HEK293 (cell line): ENCODE results near the gene DBH.

Experiments
- CTCF ChIA-PET: fragments of 350-600 bp; formaldehyde crosslinking; extraction: SDS; loops from one replicate; lab custom pipeline; 2021; ENCODE audit warnings: antibody characterized with exemption; lab: Yijun Ruan, JAX
- POLR2A ChIA-PET: fragments of 300-600 bp; formaldehyde crosslinking; extraction: SDS; loops from one replicate; lab custom pipeline; 2020; ENCODE audit warnings: antibody characterized with exemption, inconsistent platforms; lab: Yijun Ruan, JAX
- H3K27ac ChIP-seq: fragments of 200-500 bp; sonication (Bioruptor generic); 2 replicates; pipeline ENCODE4 v1.5.1; 2014; ENCODE audit warnings: low read depth, low read length, control low read depth, inconsistent platforms; ENCODE audit errors: extremely low read depth
- H3K36me3 ChIP-seq, 2 experiments: fragments of 200-500 bp in 1 of 2; sonication (Bioruptor generic) in 1 of 2; 1 replicate in 1 of 2; 2 replicates in 1 of 2; pipeline ENCODE4 v1.5.1; 2014 to 2017; ENCODE audit warnings: inconsistent platforms in 2 of 2, low read length in 2 of 2; ENCODE audit not compliant: control insufficient read depth in 2 of 2, insufficient read depth in 1 of 2
- H3K4me1 ChIP-seq: fragments of 200-500 bp; sonication (Bioruptor generic); 2 replicates; pipeline ENCODE4 v1.5.1; 2014; ENCODE audit warnings: mild to moderate bottlenecking, low read length, inconsistent platforms; ENCODE audit not compliant: control insufficient read depth, insufficient read depth
- H3K4me3 ChIP-seq: 2 replicates; pipeline ENCODE4 v1.5.1; 2011; ENCODE audit warnings: low read depth, mild to moderate bottlenecking, control low read depth, low read length, moderate library complexity
- H3K9me3 ChIP-seq: fragments of 200-500 bp; sonication (Bioruptor generic); 2 replicates; pipeline ENCODE4 v1.5.1; 2014; ENCODE audit warnings: low read depth, low read length, inconsistent platforms; ENCODE audit not compliant: control insufficient read depth, insufficient read depth
- BCL11B ChIP-seq: fragments of 450-650 bp; formaldehyde crosslinking; IDR thresholded peaks from 2 replicates; pipeline ENCODE4 v1.5.1; 2016; ENCODE audit warnings: low read depth, missing biosample characterization, missing genetic modification characterization
- INSM2 ChIP-seq: fragments of 450-650 bp; formaldehyde crosslinking; IDR thresholded peaks from 2 replicates; pipeline ENCODE4 v1.5.1; 2016; ENCODE audit warnings: missing biosample characterization, missing genetic modification characterization
- KLF8 ChIP-seq: fragments of 450-650 bp; formaldehyde crosslinking; IDR thresholded peaks from 2 replicates; pipeline ENCODE4 v1.5.1; 2016; ENCODE audit warnings: missing biosample characterization, missing genetic modification characterization
- SCRT1 ChIP-seq: fragments of 450-650 bp; formaldehyde crosslinking; IDR thresholded peaks from 2 replicates; pipeline ENCODE4 v1.5.1; 2016; ENCODE audit warnings: missing biosample characterization, missing genetic modification characterization, borderline replicate concordance
- SCRT2 ChIP-seq: fragments of 450-650 bp; formaldehyde crosslinking; IDR thresholded peaks from 2 replicates; pipeline ENCODE4 v1.5.1; 2016; ENCODE audit warnings: missing biosample characterization, missing genetic modification characterization
- SP3 ChIP-seq: fragments of 450-650 bp; formaldehyde crosslinking; IDR thresholded peaks from 2 replicates; pipeline ENCODE4 v1.5.1; 2016; ENCODE audit warnings: missing biosample characterization, missing genetic modification characterization
- ZBTB20 ChIP-seq: fragments of 450-650 bp; formaldehyde crosslinking; IDR thresholded peaks from 2 replicates; pipeline ENCODE4 v1.5.1; 2016; ENCODE audit warnings: missing biosample characterization, missing genetic modification characterization
- ZBTB21 ChIP-seq: fragments of 450-650 bp; formaldehyde crosslinking; IDR thresholded peaks from 2 replicates; pipeline ENCODE4 v1.5.1; 2017; ENCODE audit warnings: missing biosample characterization, missing genetic modification characterization
- ZFHX2 ChIP-seq: fragments of 450-650 bp; formaldehyde crosslinking; conservative IDR thresholded peaks from 2 replicates; pipeline ENCODE4 v1.5.1; 2016; ENCODE audit warnings: missing biosample characterization, missing genetic modification characterization
- ZNF175 ChIP-seq: fragments of 450-650 bp; formaldehyde crosslinking; IDR thresholded peaks from 2 replicates; pipeline ENCODE4 v1.5.1; 2016; ENCODE audit warnings: missing biosample characterization, missing genetic modification characterization
- ZNF18 ChIP-seq: fragments of 450-650 bp; formaldehyde crosslinking; IDR thresholded peaks from 2 replicates; pipeline ENCODE4 v1.5.1; 2016; ENCODE audit warnings: missing biosample characterization, missing genetic modification characterization
- ZNF202 ChIP-seq: fragments of 450-650 bp; formaldehyde crosslinking; IDR thresholded peaks from 2 replicates; pipeline ENCODE4 v1.5.1; 2016; ENCODE audit warnings: missing biosample characterization, missing genetic modification characterization, borderline replicate concordance
- ZNF23 ChIP-seq: fragments of 450-650 bp; formaldehyde crosslinking; IDR thresholded peaks from 2 replicates; pipeline ENCODE4 v1.5.1; 2016; ENCODE audit warnings: missing biosample characterization, missing genetic modification characterization, borderline replicate concordance
- ZNF239 ChIP-seq: fragments of 450-650 bp; formaldehyde crosslinking; IDR thresholded peaks from 2 replicates; pipeline ENCODE4 v1.5.1; 2016; ENCODE audit warnings: missing biosample characterization, missing genetic modification characterization
- ZNF324 ChIP-seq: fragments of 450-650 bp; formaldehyde crosslinking; IDR thresholded peaks from 2 replicates; pipeline ENCODE4 v1.5.1; 2016; ENCODE audit warnings: missing biosample characterization, missing genetic modification characterization
- ZNF394 ChIP-seq: fragments of 450-650 bp; formaldehyde crosslinking; IDR thresholded peaks from 2 replicates; pipeline ENCODE4 v1.5.1; 2016; ENCODE audit warnings: missing biosample characterization, missing genetic modification characterization, mild to moderate bottlenecking, moderate library complexity, borderline replicate concordance
- ZNF501 ChIP-seq: fragments of 450-650 bp; formaldehyde crosslinking; IDR thresholded peaks from 2 replicates; pipeline ENCODE4 v1.5.1; 2016; ENCODE audit warnings: missing biosample characterization, missing genetic modification characterization
- ZNF561 ChIP-seq: fragments of 450-650 bp; IDR thresholded peaks from 2 replicates; pipeline ENCODE4 v1.5.1; 2018; ENCODE audit warnings: missing biosample characterization, missing genetic modification characterization, borderline replicate concordance
- ZNF580 ChIP-seq: fragments of 450-650 bp; formaldehyde crosslinking; IDR thresholded peaks from 2 replicates; pipeline ENCODE4 v1.5.1; 2016; ENCODE audit warnings: missing biosample characterization, missing genetic modification characterization
- ZNF626 ChIP-seq: fragments of 450-650 bp; sonication (Bioruptor Pico); formaldehyde crosslinking; IDR thresholded peaks from 2 replicates; pipeline ENCODE4 v1.5.1; 2018; ENCODE audit warnings: missing biosample characterization, missing genetic modification characterization, inconsistent platforms
- ZNF645 ChIP-seq: fragments of 450-650 bp; formaldehyde crosslinking; IDR thresholded peaks from 2 replicates; pipeline ENCODE4; 2016; ENCODE audit warnings: missing biosample characterization, missing genetic modification characterization
- ZNF658 ChIP-seq: fragments of 450-650 bp; formaldehyde crosslinking; IDR thresholded peaks from 2 replicates; pipeline ENCODE4; 2016; ENCODE audit warnings: missing biosample characterization, missing genetic modification characterization
- ZNF660 ChIP-seq: fragments of 450-650 bp; IDR thresholded peaks from 2 replicates; pipeline ENCODE4 v1.5.1; 2018; ENCODE audit warnings: missing biosample characterization, mild to moderate bottlenecking, missing genetic modification characterization
- ZNF670 ChIP-seq: fragments of 450-650 bp; formaldehyde crosslinking; IDR thresholded peaks from 2 replicates; pipeline ENCODE4 v1.5.1; 2016; ENCODE audit warnings: missing biosample characterization, missing genetic modification characterization, low read depth
- ZSCAN16 ChIP-seq: fragments of 450-650 bp; formaldehyde crosslinking; IDR thresholded peaks from 2 replicates; pipeline ENCODE4 v1.5.1; 2016; ENCODE audit warnings: missing biosample characterization, missing genetic modification characterization
- ZSCAN23 ChIP-seq: fragments of 450-650 bp; formaldehyde crosslinking; IDR thresholded peaks from 2 replicates; pipeline ENCODE4 v1.5.1; 2016; ENCODE audit warnings: missing biosample characterization, missing genetic modification characterization
- TF ChIP-seq, protein P1 (sequence below): fragments of 450-650 bp; formaldehyde crosslinking; IDR thresholded peaks from 2 replicates; pipeline ENCODE4 v1.5.1; 2016; ENCODE audit warnings: missing biosample characterization, missing genetic modification characterization, borderline replicate concordance

Gene DBH

DNA sequence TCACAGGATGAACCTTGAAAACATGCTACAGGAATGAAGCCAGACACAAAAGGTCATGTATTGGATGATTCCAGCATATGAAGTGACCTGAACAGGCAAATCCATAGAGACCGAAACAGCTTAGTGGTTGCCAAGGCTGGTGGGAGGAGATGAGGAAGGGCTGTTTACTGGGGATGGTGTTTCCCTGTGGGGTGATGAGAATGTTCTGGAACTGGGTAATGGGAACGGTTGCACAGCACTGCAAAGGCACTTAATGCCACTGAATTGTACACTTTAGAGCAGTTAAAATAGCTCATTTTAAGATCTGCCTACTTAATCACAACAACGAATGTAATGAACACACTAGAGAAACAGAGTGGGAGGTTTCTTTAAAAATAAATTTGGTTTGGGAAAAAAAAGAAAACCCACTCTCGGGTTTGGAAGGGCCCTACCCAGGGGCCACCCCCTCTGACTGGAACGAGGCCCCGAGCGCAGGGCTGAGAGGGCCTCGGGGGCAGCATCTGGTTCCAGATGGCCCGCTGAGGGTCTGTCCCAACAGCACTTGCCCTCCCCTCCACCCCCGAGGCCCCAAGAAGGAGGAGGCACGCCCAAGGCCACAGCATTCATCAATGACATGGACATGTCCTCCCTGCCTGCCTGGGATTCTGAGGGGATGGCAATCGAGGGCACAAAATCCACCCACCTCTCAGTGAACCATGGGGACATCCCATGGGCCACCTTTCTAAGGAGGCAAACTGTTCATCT is 70.3 kb downstream of the DBH start:
- POLR2A ChIA-PET = no interaction called here

DNA sequence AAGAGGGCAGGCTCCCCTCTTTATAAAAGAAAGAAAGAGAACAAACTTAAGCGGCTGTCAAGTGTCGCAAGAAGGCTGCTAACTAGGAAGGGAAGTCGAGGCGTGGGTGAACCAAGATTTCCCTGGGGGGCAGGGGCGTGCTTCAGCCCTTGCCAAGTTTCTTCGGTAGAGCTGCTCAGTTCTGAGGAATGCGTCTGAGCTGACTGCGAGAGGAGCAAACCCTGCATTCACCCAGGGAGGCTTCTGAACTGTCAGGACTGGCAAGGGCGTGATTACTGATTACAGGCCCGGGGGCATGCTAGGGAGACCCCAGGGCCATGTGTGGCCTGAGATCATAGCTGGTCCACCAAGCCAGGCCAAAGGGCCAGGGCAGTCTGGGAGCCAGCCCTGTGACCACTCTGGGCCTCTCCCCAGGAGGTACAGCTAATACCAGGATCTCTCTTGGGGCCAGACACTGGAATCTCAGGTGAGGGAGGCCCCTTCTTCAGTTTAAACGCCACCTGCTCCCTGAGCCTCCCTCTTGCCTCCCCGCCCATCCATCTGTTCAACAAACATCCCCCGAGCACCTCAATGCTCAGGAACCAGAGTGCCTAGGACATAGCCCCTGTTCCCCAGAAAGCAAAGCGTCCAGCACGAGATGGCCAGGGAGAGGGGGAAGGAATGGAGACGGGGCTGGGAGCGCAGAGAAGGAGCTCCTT is 71.1 kb downstream of the DBH start:
- CTCF ChIA-PET = interaction anchor here (0.9 kb wide), 1 partner anchor 35 kb away, joined by 3 read pairs; no protein-coding TSS in a partner anchor
- Histone ChIP-seq H3K27ac (no peak overlapping the region), H3K36me3 (no peaks in the 10 kb centered on the region), H3K9me3 (no peaks in the 10 kb centered on the region), H3K4me3 (no peak overlapping the region), H3K4me1 (no peaks in the 10 kb centered on the region)
- POLR2A ChIA-PET = interaction anchor here (1.0 kb wide), 1 partner anchor 48 kb away, joined by 3 read pairs; no protein-coding TSS in a partner anchor
- TF ChIP-seq ZNF239 (tag by site-specific recombination) (no peak), ZFHX2 (no peak), ZNF645 (tag by site-specific recombination) (no peak), ZBTB20 (no peak), ZNF580 (tag by site-specific recombination) (no peak), ZNF670 (tag by site-specific recombination) (no peak), ZSCAN23 (no peak), KLF8 (tag by site-specific recombination) (no peak), INSM2 (tag by site-specific recombination) (no peak), SP3 (no peak), BCL11B (tag by site-specific recombination) (no peak), ZNF561 (no peak), ZSCAN16 (no peak), ZNF501 (tag by site-specific recombination) (no peak), ZBTB21 (tag by site-specific recombination) (no peak), ZNF660 (no peak), ZNF324 (tag by site-specific recombination) (no peak)

More for the DNA sequence above, 70.3 kb downstream of the DBH start:
- Histone ChIP-seq H3K36me3 (no peaks in the 10 kb centered on the region), H3K9me3 (no peaks in the 10 kb centered on the region), H3K27ac (no peak overlapping the region), H3K4me1 (no peaks in the 10 kb centered on the region), H3K4me3 (no peak overlapping the region)
- TF ChIP-seq ZNF175 (tag by site-specific recombination) = no peak
- no peak for TF ChIP-seq SCRT1 (tag by site-specific recombination)
- no peak for TF ChIP-seq ZNF658
- TF ChIP-seq, protein P1, sequence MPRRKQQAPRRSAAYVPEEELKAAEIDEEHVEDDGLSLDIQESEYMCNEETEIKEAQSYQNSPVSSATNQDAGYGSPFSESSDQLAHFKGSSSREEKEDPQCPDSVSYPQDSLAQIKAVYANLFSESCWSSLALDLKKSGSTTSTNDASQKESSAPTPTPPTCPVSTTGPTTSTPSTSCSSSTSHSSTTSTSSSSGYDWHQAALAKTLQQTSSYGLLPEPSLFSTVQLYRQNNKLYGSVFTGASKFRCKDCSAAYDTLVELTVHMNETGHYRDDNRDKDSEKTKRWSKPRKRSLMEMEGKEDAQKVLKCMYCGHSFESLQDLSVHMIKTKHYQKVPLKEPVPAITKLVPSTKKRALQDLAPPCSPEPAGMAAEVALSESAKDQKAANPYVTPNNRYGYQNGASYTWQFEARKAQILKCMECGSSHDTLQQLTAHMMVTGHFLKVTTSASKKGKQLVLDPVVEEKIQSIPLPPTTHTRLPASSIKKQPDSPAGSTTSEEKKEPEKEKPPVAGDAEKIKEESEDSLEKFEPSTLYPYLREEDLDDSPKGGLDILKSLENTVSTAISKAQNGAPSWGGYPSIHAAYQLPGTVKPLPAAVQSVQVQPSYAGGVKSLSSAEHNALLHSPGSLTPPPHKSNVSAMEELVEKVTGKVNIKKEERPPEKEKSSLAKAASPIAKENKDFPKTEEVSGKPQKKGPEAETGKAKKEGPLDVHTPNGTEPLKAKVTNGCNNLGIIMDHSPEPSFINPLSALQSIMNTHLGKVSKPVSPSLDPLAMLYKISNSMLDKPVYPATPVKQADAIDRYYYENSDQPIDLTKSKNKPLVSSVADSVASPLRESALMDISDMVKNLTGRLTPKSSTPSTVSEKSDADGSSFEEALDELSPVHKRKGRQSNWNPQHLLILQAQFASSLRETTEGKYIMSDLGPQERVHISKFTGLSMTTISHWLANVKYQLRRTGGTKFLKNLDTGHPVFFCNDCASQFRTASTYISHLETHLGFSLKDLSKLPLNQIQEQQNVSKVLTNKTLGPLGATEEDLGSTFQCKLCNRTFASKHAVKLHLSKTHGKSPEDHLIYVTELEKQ = no peak
- no peak for TF ChIP-seq SCRT2 (tag by site-specific recombination)
- TF ChIP-seq ZNF23 = no peak
- TF ChIP-seq ZNF394 (tag by site-specific recombination) = no peak
- no peak for TF ChIP-seq ZNF626 (tag by site-specific recombination)
- no peak for TF ChIP-seq ZNF202
- TF ChIP-seq SP3 = no peak
- TF ChIP-seq ZNF18 (tag by site-specific recombination) = no peak
- CTCF ChIA-PET = interaction anchor here (0.5 to 0.9 kb wide), 4 partner anchors 13 to 1853 kb away, joined by 3 to 5 read pairs (median 3); no protein-coding TSS in a partner anchor
